Kidney (tissue), 14 donors: ENCODE data around the gene NES. TPM values are rescaled to one million over a fixed set of nuclear protein-coding genes. Genes with fewer than 3 reads are reported as not detected.

Experiments used
- DNase-seq, 5 donors: peaks; one replicate each; pipeline ENCODE4 v3.0.0-alpha.2; 2013 to 2020
- FAIRE-seq: peaks from 2 replicates; lab custom pipeline; 2012; peaks lifted over from hg19 to GRCh38; lab: Jason Lieb, UNC
- H3K27ac ChIP-seq, 2 donors: one replicate each; pipeline ENCODE4 v1.7.0; 2013; ENCODE audit warnings: low read depth in 2 of 2, low read length in 2 of 2, inconsistent platforms in 1 of 2
- H3K27me3 ChIP-seq: one replicate; pipeline ENCODE4 v1.7.1; 2013; ENCODE audit warnings: low read length, inconsistent platforms; ENCODE audit not compliant: control insufficient read depth, insufficient read depth
- H3K36me3 ChIP-seq, 3 donors: one replicate each; pipeline versions ENCODE4 v1.7.0 to v1.7.1; 2013; ENCODE audit warnings: low read length in 3 of 3, control low read depth in 1 of 3, inconsistent platforms in 1 of 3; ENCODE audit not compliant: insufficient read depth in 3 of 3, control insufficient read depth in 2 of 3
- H3K4me1 ChIP-seq, 3 donors: one replicate each; pipeline versions ENCODE4 v1.7.0 to v1.7.1; 2013; ENCODE audit warnings: low read length in 3 of 3, inconsistent platforms in 1 of 3, low read depth in 1 of 3; ENCODE audit not compliant: control insufficient read depth in 2 of 3, insufficient read depth in 2 of 3
- H3K4me3 ChIP-seq, 3 donors: one replicate each; pipeline versions ENCODE4 v1.7.0 to v1.8.1; 2013; ENCODE audit warnings: low read length in 3 of 3, control low read depth in 1 of 3, inconsistent platforms in 1 of 3
- H3K9ac ChIP-seq, 3 donors: one replicate each; pipeline versions ENCODE4 v1.7.0 to v1.7.1; 2013; ENCODE audit warnings: low read length in 3 of 3, control low read depth in 1 of 3, inconsistent platforms in 1 of 3
- H3K9me3 ChIP-seq, 3 donors: one replicate each; pipeline versions ENCODE4 v1.7.0 to v1.7.1; 2013; ENCODE audit warnings: low read length in 3 of 3, control low read depth in 1 of 3, inconsistent platforms in 1 of 3; ENCODE audit not compliant: control insufficient read depth in 2 of 3, insufficient read depth in 1 of 3
- CTCF ChIP-seq: IDR thresholded peaks from 3 replicates; pipeline ENCODE4 v1.5.1; 2012; ENCODE audit warnings: mild to moderate bottlenecking, moderate library complexity, borderline replicate concordance; ENCODE audit not compliant: insufficient read depth; ENCODE audit errors: extremely low read depth
- intact Hi-C: fragments of 100-400 bp; cut with DNase I; formaldehyde crosslinking; loops from one replicate; pipeline ENCODE4 v1.11.1; 2022
- polyA plus RNA-seq: library from polyadenylated mRNA; stranded (reverse); fragments of 350-450 nt; fragmentation: Illumina TruSeq; extraction: RNeasy Lipid Tissue Mini Kit (QIAGEN cat#74804); gene quantifications from one replicate; pipeline ENCODE4 v1.2.3, GENCODE V29; 2014; ENCODE audit warnings: low read depth, low replicate concordance; ENCODE audit not compliant: insufficient read depth
- total RNA-seq: library from RNA; stranded (reverse); fragmentation: NEBNext Ultra II Directional; extraction: Animal tissue kit (Norgen Biotek cat#: 25700); gene quantifications from one replicate; pipeline ENCODE4 v1.2.1, GENCODE V29; 2021
- donor health status: control.
- donor health status: control.
- donor health status: control.
- donor health status: control.
- donor health status: control.
- donor health status: DM: yes; HTN: yes; CAD: no.
- donor health status: Normal renal cell carcinoma (clear cell type).

Gene NES
- total and polyA plus RNA-seq, 2 donors from 2014 or later, result 44.3 to 50.7 TPM

DNA sequence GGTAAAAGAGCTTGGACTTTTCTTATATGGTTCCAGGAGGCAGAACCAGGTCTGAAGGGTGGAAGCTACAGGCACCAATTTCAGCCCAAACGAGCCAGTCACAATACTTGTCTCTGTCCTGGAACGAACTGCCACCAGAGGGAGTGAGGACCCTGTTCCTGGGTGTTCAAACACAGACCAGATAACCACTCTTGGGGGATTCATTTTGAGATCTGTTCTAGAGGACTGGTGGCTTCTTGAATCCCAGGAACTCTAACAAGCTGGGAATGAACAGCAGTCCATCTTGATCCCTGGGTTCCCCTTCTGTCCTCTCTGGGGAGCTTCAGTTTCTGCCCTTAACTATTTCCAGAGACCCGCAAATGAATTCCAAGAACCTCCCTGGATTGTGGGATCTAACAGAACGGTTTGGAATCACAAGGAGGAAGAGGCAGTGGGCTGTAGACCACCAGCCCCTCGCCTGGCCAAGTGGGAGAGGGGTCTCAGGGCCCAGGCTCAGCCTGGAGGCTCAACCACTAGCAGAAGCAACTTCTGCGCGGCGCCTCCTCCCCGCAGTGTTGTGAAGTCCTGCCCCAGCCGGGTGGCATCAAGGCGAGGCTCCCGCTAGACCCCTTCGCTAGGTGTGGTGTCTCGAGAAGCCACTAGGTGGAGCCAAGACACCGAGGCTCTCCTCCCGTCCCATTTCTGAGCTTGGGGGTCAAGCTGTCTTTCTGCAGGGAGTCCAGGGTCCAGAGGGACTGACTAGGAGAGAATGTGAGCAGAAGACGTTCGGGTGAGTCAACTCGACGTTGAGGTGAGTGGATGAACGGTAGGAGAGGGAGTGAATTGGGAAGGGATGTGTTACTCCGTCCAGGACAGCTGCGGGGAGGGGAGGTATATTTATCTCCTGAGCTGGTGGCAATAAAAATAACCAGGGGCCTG is 12.1 kb upstream of the NES start:
- intact Hi-C loops, result no loop called here
- DNase-seq (peak; percentile 90 to 96 (median 95)), FAIRE-seq (no peak)
- TF ChIP-seq CTCF, result peak; percentile 89
- H3K27me3 ChIP-seq, result no peaks in the 10 kb centered on the region
- H3K4me3 ChIP-seq, result peak overlapping the region in 1 of 3 donors; percentile 4
- no peaks in the 10 kb centered on the region for H3K36me3 ChIP-seq
- no peak overlapping the region for H3K9ac ChIP-seq
- H3K27ac ChIP-seq, result no peak overlapping the region
- H3K4me1 ChIP-seq, result peaks cover 0 to 12% (median 6%) of the 10 kb centered on the region in 3 donors
- H3K9me3 ChIP-seq, result no peaks in the 10 kb centered on the region

DNA sequence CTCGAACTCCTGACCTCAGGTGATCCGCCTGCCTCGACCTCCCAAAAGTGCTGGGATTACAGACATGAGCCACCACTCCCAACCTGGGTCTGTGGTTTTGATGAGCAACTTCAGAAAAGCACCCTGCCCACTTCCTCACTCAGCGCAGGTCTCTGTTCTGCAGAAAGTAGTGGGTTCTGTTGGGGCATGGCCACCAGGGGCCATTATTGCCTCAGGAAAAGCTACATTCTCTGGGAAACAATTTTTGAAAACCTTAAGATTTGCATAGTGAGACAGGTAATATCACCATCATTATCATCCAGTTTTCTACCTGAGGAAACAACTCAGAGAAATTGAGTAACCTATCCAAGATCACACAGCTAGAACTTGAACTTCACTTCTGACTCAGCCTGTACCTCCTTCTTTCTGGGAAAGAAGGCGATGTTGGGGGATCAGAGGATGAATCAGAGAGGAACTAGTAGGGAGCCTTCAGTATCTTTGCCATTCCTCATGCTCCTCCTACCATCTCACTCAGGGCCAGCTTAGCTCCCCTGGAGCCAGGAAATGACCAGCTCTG is 7.1 kb upstream of the NES start:
- H3K4me1 ChIP-seq, result no peaks in the 10 kb centered on the region
- H3K27me3 ChIP-seq, result no peaks in the 10 kb centered on the region
- no peaks in the 10 kb centered on the region for H3K36me3 ChIP-seq
- H3K27ac ChIP-seq, result no peak overlapping the region
- no peak overlapping the region for H3K4me3 ChIP-seq
- DNase-seq, result no peak
- TF ChIP-seq CTCF, result no peak
- FAIRE-seq, result no peak
- no peaks in the 10 kb centered on the region for H3K9me3 ChIP-seq
- no peak overlapping the region for H3K9ac ChIP-seq
- intact Hi-C loops, result no loop called here

DNA sequence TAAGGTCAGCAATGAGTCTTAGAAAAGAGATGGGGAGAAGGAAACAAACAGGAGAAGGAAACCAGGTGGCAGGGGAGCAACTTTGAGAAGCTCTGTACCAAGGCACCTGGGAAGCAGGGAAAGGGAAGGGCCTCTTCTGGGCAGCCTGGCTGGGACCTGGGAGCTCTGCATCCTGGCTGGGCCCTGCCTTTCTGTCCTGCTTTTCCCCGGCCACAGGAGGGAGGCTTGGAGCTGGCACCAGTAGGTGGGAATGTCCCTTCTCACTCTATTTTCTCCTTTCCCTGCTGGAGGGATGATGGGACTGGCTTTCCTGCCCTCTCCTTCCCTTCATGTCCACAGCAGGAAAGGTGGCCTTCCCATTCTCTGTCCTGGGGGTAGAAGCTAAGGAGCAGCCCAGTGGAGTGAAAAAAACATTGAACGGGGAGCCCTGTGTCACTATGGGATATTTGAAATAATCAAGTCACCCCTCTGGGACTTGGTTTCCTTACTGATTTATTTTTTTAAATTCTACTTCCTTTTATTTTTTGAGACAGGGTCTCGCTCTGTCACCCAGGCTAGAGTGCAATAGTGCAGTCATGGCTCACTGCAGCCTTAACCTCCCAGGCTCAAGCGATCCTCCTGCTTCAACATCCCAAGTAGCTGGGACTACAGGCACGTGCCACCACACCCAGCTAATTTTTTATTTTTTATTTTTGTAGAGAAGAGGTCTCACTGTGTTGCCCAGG is 5.1 kb upstream of the NES start:
- intact Hi-C loops, result no loop called here
- TF ChIP-seq CTCF, result no peak
- H3K27ac ChIP-seq, result no peak overlapping the region
- DNase-seq (no peak), FAIRE-seq (no peak)
- no peak overlapping the region for H3K4me3 ChIP-seq
- H3K27me3 ChIP-seq, result peaks cover 10% of the 10 kb centered on the region
- H3K9ac ChIP-seq, result no peak overlapping the region
- peaks cover 3 to 7% (median 5%) of the 10 kb centered on the region in 3 donors for H3K4me1 ChIP-seq
- no peaks in the 10 kb centered on the region for H3K9me3 ChIP-seq
- H3K36me3 ChIP-seq, result no peaks in the 10 kb centered on the region
